ENCODE data around the gene PRTG.

The PRTG gene

GRCh38 chr15:55676507-55676906, 66.4 kb downstream of the PRTG start:
- H3K4me3 ChIP-seq (ENCODE audit: low read depth in 1 of 2, low read length in 1 of 2), result no peak overlapping the region
- no peaks in the 10 kb centered on the region for H3K9me3 ChIP-seq
- no peaks in the 10 kb centered on the region for H3K36me3 ChIP-seq
- H3K27ac ChIP-seq, result no peak overlapping the region
- no peak for TF ChIP-seq CTCF (IDR thresholded peaks at IDR 0.05)
- H3K27me3 ChIP-seq, result no peaks in the 10 kb centered on the region
- H3K4me1 ChIP-seq (ENCODE audit: control insufficient read depth in 1 of 2, insufficient read depth in 1 of 2, low read depth in 1 of 2, low read length in 1 of 2), result no peaks in the 10 kb centered on the region

DNA sequence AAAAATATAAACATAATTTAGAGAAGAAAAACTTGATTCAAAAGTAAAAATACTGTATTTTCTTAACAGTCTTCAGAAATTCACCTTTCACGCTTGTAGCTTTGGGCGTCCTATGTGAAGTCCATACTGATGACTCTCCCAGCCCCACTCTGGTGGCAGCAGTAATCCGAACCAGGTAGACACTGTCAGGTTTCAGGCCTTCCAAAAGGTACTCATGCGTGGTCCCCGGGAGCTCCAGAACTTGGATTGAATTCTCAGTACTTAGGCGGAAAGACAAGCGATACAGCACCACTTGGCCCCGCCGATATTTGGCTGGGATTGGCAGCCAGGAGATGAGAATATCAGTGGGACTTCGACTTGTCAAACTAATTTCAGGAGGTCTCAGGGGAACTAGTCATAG, 69.7 kb downstream of the PRTG start:
- Histone ChIP-seq H3K4me1 (ENCODE audit: control insufficient read depth in 1 of 2, insufficient read depth in 1 of 2, low read depth in 1 of 2, low read length in 1 of 2) (no peaks in the 10 kb centered on the region), H3K36me3 (no peaks in the 10 kb centered on the region), H3K27ac (no peak overlapping the region), H3K27me3 (no peaks in the 10 kb centered on the region), H3K9me3 (no peaks in the 10 kb centered on the region), H3K4me3 (ENCODE audit: low read depth in 1 of 2, low read length in 1 of 2) (no peak overlapping the region)
- TF ChIP-seq CTCF (IDR thresholded peaks at IDR 0.05), result no peak

GRCh38 chr15:55669270-55669669, 73.7 kb downstream of the PRTG start:
- H3K4me1 ChIP-seq (ENCODE audit: control insufficient read depth in 1 of 2, insufficient read depth in 1 of 2, low read depth in 1 of 2, low read length in 1 of 2), result no peaks in the 10 kb centered on the region
- no peaks in the 10 kb centered on the region for H3K36me3 ChIP-seq
- H3K27ac ChIP-seq, result no peak overlapping the region
- H3K27me3 ChIP-seq, result peaks cover 8% of the 10 kb centered on the region
- no peak overlapping the region for H3K4me3 ChIP-seq (ENCODE audit: low read depth in 1 of 2, low read length in 1 of 2)
- H3K9me3 ChIP-seq, result no peaks in the 10 kb centered on the region
- no peak for TF ChIP-seq CTCF (IDR thresholded peaks at IDR 0.05)

DNA sequence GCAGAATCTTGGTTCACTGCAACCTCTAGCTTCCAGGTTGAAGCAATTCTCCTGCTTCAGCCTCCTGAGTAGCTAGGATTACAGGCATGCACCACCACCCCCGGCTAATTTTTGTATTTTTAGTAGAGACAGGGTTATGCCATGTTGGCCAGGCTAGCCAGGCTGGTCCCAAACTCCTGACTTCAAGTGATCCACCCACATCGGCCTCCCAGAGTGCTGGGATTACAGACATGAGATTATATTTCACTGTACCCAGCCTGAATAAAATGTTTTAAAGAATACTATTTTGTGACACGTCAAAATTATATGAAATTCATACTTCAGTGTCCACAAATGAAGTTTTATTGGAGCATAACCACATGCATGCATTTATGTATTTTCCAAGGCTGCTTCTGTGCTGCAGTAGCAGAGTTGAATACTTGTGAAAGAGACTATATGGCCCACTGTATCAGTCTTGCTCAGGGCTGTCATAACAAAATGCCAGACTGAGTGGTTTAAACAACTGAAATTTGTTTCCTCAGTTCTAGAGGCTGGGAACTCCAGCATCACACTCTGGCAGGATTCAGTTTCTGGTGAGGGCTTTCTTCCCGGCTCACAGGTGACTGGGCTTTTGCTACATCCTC, 77.2 kb downstream of the PRTG start:
- H3K9me3 ChIP-seq, result no peaks in the 10 kb centered on the region
- H3K27ac ChIP-seq, result no peak overlapping the region
- H3K27me3 ChIP-seq, result peaks cover 8% of the 10 kb centered on the region
- no peak overlapping the region for H3K4me3 ChIP-seq (ENCODE audit: low read depth in 1 of 2, low read length in 1 of 2)
- no peaks in the 10 kb centered on the region for H3K36me3 ChIP-seq
- no peaks in the 10 kb centered on the region for H3K4me1 ChIP-seq (ENCODE audit: control insufficient read depth in 1 of 2, insufficient read depth in 1 of 2, low read depth in 1 of 2, low read length in 1 of 2)
- no peak for TF ChIP-seq CTCF (IDR thresholded peaks at IDR 0.05)

DNA sequence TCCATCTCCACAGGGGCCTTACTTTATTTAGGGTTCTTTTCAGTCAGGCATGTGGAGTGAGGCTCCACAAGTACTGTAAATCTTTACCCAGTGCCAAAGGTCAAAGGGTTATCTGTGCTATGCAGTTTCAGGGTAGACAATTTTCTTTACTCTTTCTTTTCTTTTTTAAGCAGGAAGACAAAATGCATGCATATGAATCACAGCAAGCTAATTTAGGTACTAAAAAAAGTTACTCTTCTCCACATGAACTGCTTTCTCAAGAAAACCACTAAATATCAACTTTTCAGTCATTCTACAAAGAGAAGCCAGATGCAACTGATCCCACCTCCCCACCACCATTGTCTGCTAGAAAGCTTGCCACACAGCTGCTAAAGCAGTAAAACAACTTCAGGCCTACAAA, 81.5 kb downstream of the PRTG start:
- H3K27me3 ChIP-seq, result no peaks in the 10 kb centered on the region
- no peak overlapping the region for H3K27ac ChIP-seq
- H3K9me3 ChIP-seq, result no peaks in the 10 kb centered on the region
- no peaks in the 10 kb centered on the region for H3K36me3 ChIP-seq
- H3K4me1 ChIP-seq (ENCODE audit: control insufficient read depth in 1 of 2, insufficient read depth in 1 of 2, low read depth in 1 of 2, low read length in 1 of 2), result no peaks in the 10 kb centered on the region
- TF ChIP-seq CTCF (IDR thresholded peaks at IDR 0.05), result no peak
- H3K4me3 ChIP-seq (ENCODE audit: low read depth in 1 of 2, low read length in 1 of 2), result no peak overlapping the region

DNA sequence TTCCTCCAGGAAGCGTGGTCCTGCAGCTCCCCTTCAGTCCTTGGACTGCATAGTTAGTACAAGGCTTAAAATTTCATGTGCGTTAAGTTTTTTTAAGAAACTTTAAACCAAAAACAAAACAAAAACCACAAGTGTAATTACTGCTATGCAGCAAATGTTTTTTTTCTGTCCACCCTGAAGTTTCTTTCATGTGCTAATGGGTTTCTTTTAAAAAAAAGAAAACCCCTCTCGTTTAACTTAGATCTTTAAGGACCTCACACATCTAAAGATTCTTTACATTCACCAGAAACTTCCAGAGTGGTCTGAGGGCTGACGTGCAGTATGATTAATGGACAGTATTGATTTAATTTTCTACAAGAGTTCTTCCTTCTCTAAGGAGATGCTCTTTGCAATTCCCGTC, 82.8 kb downstream of the PRTG start:
- Histone ChIP-seq H3K4me1 (ENCODE audit: control insufficient read depth in 1 of 2, insufficient read depth in 1 of 2, low read depth in 1 of 2, low read length in 1 of 2) (no peaks in the 10 kb centered on the region), H3K9me3 (no peaks in the 10 kb centered on the region), H3K36me3 (no peaks in the 10 kb centered on the region), H3K27ac (no peak overlapping the region), H3K27me3 (no peaks in the 10 kb centered on the region), H3K4me3 (ENCODE audit: low read depth in 1 of 2, low read length in 1 of 2) (no peak overlapping the region)
- no peak for TF ChIP-seq CTCF (IDR thresholded peaks at IDR 0.05)
